OCI-LY1 (cell line): ENCODE results near the gene TMBIM6.

Source experiments
- CTCF ChIP-seq: fragments of 200-600 bp; sonication (generic), shearing (Covaris generic); IDR thresholded peaks from 2 replicates; pipeline ENCODE4 v1.5.1; 2017; ENCODE audit warnings: mild to moderate bottlenecking, antibody characterized with exemption, low read length, moderate library complexity, mixed read lengths
- EZH2 ChIP-seq: fragments of 200-600 bp; sonication (generic), shearing (Covaris generic); IDR thresholded peaks from 2 replicates; pipeline ENCODE4 v1.8.0; 2017; ENCODE audit warnings: borderline replicate concordance, mixed run types, mild to moderate bottlenecking, antibody characterized with exemption, low read length, moderate library complexity, mixed read lengths

- TF ChIP-seq EZH2, result no peak
- peak; percentile 88 for TF ChIP-seq CTCF
Observed at GRCh38 chr12:49776413-49776812, 35.1 kb downstream of the TMBIM6 start.
